Fibroblast of the conjunctiva (primary cell): ENCODE data around the gene UTP4.
"Not testable (repeated sequence)": the region's sequence is repeated elsewhere in the genome, so short reads cannot be mapped to it uniquely, and the experiment has no call there.

Experiments
- DNase-seq: peaks from one replicate; pipeline ENCODE4 v3.0.0-alpha.2; 2010; ENCODE audit warnings: low read depth

Gene UTP4

GRCh38 chr16:69131167-69131838 is 1.1 kb upstream of the UTP4 start:
- no peak for DNase-seq

GRCh38 chr16:69131839-69132423 is 518 bp upstream of the UTP4 start:
- DNase-seq = peak; percentile 64

GRCh38 chr16:69133373-69133954 is 1.0 kb downstream of the UTP4 start:
- DNase-seq = no peak

GRCh38 chr16:69138608-69139007 is 6.2 kb downstream of the UTP4 start:
- no peak for DNase-seq

GRCh38 chr16:69139464-69139863 is 7.0 kb downstream of the UTP4 start:
- DNase-seq = not testable (repeated sequence)

GRCh38 chr16:69141014-69141413 is 8.6 kb downstream of the UTP4 start:
- no peak for DNase-seq

- DNase-seq = no peak
Observed at GRCh38 chr16:69141936-69142335, 9.5 kb downstream of the UTP4 start.

GRCh38 chr16:69143116-69143515 is 10.7 kb downstream of the UTP4 start:
- no peak for DNase-seq

GRCh38 chr16:69145658-69146057 is 13.2 kb downstream of the UTP4 start:
- DNase-seq = no peak

- DNase-seq = not testable (repeated sequence)
Observed at GRCh38 chr16:69149621-69150020, 17.2 kb downstream of the UTP4 start.

GRCh38 chr16:69150146-69150865 is 17.9 kb downstream of the UTP4 start:
- DNase-seq = peak; percentile 80

GRCh38 chr16:69157196-69157595 is 24.7 kb downstream of the UTP4 start:
- no peak for DNase-seq

- no peak for DNase-seq
Observed at GRCh38 chr16:69160192-69160591, 27.7 kb downstream of the UTP4 start.

- no peak for DNase-seq
Observed at GRCh38 chr16:69165584-69165983, 33.1 kb downstream of the UTP4 start.

- DNase-seq = no peak
Observed at GRCh38 chr16:69166221-69166833, 33.9 kb downstream of the UTP4 start.

- no peak for DNase-seq
Observed at GRCh38 chr16:69166946-69167930, 34.8 kb downstream of the UTP4 start.

- DNase-seq = no peak
Observed at GRCh38 chr16:69169051-69169450, 36.6 kb downstream of the UTP4 start.

- no peak for DNase-seq
Observed at GRCh38 chr16:69169607-69170352, 37.3 kb downstream of the UTP4 start.

GRCh38 chr16:69171325-69172084 is 39.1 kb downstream of the UTP4 start:
- DNase-seq = no peak
